GM10266 (cell line): ENCODE measurements around the gene PRXL2A.
"Not testable (repeated sequence)": the region's sequence is repeated elsewhere in the genome, so short reads cannot be mapped to it uniquely, and the experiment has no call there.

Experiments used
- DNase-seq: peaks from one replicate; pipeline ENCODE4 v3.0.0; 2012; ENCODE audit errors: extremely low spot score
- CTCF ChIP-seq: IDR thresholded peaks from 2 replicates; pipeline ENCODE4 v1.5.1; 2012; ENCODE audit warnings: mild to moderate bottlenecking, low read depth; ENCODE audit not compliant: control insufficient read depth, insufficient read depth; ENCODE audit errors: missing control alignments

PRXL2A gene

GRCh38 chr10:80477813-80478212, 69.5 kb downstream of the PRXL2A start:
- DNase-seq, result no peak
- no peak for TF ChIP-seq CTCF

- DNase-seq, result not testable (repeated sequence)
Observed at GRCh38 chr10:80480373-80480772, 72.0 kb downstream of the PRXL2A start.

- TF ChIP-seq CTCF, result no peak
- no peak for DNase-seq
Observed at GRCh38 chr10:80480852-80481251, 72.5 kb downstream of the PRXL2A start.

GRCh38 chr10:80484243-80484642, 75.9 kb downstream of the PRXL2A start:
- TF ChIP-seq CTCF, result no peak
- no peak for DNase-seq

GRCh38 chr10:80484676-80485075, 76.3 kb downstream of the PRXL2A start:
- no peak for DNase-seq
- TF ChIP-seq CTCF, result no peak

- DNase-seq, result no peak
Observed at GRCh38 chr10:80485076-80485945, 77.0 kb downstream of the PRXL2A start.

GRCh38 chr10:80485946-80486764, 77.8 kb downstream of the PRXL2A start:
- no peak for TF ChIP-seq CTCF
- DNase-seq, result no peak

More at GRCh38 chr10:80485076-80485945, 77.0 kb downstream of the PRXL2A start:
- no peak for TF ChIP-seq CTCF
